HTERT RPE-1 (cell line): ENCODE data around the gene JARID2.

Experiments used
- in situ Hi-C: fragments of 300-500 bp; cut with MboI; formaldehyde crosslinking; loops from 4 replicates; pipeline ENCODE4 v1.14.3; 2020; ENCODE audit warnings: low sequenced_read_pairs

JARID2 gene

GRCh38 chr6:15350386-15351083 lies 104.7 kb downstream of the JARID2 start:
- in situ Hi-C loops: no loop called here

GRCh38 chr6:15351631-15352030 lies 105.8 kb downstream of the JARID2 start:
- in situ Hi-C loops: no loop called here

GRCh38 chr6:15352220-15352619 lies 106.4 kb downstream of the JARID2 start:
- in situ Hi-C loops: no loop called here

DNA sequence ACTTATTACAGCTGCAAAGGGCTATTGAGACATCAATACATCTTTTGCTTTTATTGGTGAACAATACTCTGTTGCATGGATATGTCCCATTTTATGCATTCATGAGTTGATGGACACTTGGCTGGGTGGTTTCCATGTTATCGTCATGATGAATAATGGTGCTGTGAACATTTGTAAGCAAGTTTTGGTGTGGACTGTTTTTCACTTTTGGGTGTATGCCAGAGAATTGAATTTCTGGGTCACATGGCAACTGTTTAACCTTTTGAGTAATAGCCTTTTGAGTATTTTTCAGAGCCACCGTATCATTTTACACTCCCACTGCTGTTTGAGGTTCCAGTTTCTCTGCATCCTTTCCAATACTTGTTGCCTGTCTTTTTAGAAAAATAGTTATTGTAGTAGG lies 107.0 kb downstream of the JARID2 start:
- in situ Hi-C loops: no loop called here

GRCh38 chr6:15355683-15356099 lies 109.8 kb downstream of the JARID2 start:
- in situ Hi-C loops: no loop called here

DNA sequence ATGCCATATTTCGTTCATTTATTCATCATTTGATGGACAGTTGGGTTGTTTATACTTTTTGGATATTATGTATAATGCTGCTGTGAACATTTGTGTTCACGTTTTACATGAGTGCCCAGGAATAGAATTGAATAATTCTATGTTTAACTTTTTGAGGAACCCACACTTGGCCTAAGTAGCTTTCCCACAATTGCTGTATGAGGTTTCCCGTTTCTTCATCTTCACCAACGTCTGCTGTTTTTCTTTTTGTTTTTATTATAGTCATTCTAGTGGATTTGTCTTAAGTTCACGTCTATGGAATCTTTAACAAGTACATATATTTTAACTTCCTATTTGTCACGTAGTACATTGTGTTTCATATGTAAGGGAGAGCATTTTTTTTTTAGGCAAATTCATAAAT lies 110.3 kb downstream of the JARID2 start:
- in situ Hi-C loops: no loop called here

DNA sequence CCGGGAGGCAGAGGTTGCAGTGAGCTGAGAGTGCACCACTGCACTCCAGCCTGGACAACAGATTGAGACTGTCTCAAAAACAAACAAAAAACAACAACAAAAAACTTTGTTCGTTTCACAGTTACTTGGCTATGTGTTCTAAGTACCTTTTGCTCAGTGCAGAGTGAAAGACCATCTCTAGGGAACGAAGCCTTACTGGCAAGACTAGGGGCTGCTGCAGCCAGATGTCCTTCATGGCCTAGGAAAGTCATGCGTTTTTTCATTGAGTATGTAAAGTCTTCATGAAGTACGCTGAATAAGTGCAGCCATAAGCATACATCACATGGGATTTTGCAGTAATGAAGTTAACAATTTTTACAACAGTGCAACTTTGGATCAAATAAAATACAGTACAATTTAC lies 111.1 kb downstream of the JARID2 start:
- in situ Hi-C loops: no loop called here

GRCh38 chr6:15357782-15358181 lies 111.9 kb downstream of the JARID2 start:
- in situ Hi-C loops: no loop called here

- in situ Hi-C loops: no loop called here
These were observed 112.9 kb downstream of the JARID2 start for GRCh38 chr6:15358579-15359327.

DNA sequence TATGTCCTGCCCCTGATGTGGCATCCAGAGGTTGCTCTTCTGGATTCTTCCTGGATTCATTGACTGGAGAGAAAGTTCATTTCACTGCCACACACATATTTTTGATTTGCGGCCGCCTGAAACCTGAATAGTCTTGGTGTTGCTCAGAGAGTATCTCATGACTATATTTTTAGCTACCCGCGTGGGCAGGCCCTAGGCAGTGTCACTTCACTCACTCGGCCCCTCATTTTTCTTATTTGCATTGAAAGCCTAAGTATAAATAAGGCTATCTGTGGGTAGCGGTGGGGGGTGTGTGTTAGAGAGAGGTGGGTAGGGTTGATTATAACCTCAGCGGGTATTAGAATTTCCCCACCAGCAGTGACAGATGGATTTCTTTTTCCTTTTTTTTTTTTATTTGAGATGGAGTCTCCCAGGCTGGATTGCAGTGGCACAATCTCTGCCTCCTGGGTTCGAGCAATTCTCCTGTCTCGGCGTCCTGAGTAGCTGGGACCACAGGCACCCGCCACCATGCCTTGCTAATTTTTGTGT lies 113.5 kb downstream of the JARID2 start:
- in situ Hi-C loops: no loop called here

DNA sequence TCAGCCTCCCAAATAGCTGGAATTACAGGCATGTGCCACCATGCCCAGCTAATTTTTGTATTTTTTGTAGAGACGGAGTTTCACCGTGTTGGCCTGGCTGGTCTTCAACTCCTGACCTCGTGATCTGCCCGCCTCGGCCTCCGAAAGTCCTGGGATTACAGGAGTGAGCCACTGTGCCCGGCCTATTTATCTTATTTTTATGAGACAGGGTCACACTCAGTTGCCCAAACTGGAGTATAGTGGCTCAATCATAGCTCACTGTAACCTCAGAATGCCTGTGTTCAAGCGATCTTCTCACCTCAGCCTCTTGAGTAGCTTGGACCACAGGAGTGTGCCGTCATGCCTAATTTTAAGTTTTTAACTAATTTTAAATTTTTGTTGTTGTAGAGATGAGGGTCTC lies 114.4 kb downstream of the JARID2 start:
- in situ Hi-C loops: no loop called here

GRCh38 chr6:15361197-15361596 lies 115.3 kb downstream of the JARID2 start:
- in situ Hi-C loops: no loop called here

DNA sequence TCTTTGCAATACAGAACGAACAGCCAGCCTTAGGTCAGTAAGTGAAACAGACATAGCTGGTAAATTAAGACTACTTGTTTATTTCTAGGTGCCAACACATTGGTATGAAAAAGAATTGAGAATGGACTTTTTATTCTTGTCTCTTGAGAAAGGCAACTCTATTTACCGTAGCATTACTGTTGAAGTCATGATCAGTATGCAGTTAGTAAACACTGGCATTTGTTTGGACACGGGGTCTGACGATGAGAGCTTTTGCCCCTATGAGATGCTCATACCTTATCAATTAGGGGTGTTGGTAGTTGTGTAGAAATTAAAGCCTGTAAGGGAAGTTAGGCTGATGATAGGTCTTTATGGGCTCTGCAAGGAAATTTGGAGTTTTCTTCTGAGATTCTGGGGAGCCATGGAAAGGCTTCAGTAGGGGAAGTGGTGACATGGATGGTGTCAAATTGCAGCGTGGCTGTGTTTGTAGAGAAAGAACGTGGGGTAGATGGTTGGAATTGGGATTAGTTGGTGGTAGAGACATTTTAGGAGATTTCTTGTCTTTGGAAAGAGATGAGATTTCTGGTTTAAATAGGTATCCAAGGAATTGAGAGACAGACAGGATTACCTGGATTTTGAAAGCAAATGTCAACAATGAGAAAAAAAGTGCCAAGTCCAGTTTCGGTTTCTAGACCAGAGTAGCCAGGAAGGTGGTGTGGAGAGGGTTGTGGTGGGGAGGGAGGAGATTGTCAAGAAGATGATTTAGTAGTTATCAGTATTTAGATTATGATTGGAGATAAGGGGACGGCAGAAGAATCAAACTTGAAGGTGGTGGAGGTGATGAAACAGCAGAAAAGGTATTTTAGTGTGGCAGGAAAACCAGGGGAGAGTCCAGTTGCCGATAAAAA lies 116.6 kb downstream of the JARID2 start:
- in situ Hi-C loops: no loop called here

DNA sequence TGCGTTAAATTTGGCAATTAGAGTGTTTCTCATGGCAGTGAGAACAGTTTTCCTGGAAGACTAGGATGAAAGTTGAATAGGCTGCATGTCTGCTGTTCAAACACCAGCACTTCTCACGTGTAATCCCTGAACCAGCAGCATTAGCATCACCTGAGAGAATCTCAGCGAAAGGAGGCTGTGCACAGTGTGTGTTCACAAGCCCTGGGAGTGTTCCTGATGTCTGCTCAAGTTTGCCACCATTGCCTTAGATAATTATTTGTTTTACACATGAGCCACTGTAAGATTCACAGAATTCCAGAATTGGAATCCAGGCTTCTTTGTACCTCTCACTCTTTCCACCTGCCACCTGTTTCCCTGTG lies 117.3 kb downstream of the JARID2 start:
- in situ Hi-C loops: no loop called here

- in situ Hi-C loops: no loop called here
These were observed 117.9 kb downstream of the JARID2 start for GRCh38 chr6:15363523-15364400.

GRCh38 chr6:15364401-15365037 lies 118.7 kb downstream of the JARID2 start:
- in situ Hi-C loops: no loop called here

DNA sequence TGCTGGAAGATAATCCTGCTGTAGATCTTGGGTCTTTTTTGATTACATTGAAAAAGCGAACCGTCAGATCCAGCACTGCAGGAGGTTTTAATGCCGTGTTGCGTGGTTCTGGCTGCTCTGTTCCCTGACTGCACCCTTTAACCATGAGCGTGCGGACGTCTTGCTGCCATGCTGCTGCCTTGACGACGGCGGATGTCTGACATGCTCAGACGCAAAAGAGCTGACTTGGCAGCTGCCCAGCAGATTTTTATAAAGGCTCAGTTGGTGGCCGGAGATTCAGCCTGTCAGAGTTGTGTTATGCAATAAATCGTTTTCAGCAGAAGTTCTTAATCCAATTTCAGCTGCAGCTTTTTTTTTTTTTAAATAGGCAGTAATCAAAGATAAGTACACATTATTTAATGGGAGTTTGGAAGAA lies 119.4 kb downstream of the JARID2 start:
- in situ Hi-C loops: no loop called here

DNA sequence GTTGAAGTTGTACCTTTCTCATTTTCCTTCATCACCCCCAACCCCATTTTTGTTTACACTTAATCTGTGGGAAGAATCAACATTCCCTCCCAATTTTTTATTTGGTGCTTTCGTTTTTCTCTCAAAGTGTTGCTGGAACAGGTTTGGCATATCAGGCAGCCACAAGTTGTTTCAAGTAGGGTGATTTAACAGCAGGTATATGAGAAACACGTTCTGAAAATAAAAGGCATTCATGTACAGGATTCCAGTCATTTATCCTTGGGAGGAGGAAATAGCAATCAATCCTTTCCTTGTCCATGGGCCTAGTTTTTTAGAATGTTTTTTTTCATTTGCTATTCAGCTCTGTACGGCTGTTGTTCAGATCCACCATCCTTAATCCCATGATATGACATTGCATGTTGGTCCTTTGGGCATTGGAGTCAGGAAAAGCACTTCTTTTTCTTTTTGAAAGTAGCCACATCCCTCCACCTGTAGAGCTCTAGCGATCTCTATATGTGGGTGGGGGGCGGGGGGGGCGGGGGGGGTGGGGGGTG lies 120.2 kb downstream of the JARID2 start:
- in situ Hi-C loops: no loop called here

DNA sequence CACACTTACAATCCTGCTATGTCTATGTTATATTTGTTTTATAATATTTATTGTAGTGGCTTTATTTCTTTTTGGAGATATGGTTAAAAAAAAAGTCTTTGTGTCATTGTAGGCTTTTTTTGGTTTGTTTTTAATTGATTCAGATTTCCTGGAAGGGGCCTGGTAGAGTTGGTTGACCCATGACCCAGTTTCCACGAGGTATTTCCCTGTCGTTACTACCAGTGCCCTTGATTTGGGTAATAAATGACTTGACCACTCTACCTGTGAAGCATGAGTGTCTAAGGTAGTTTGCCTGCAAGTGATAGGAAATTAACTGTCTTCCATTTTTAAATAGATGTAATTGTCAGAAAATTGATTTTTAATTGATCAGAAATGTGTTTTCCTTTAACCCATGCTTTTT lies 121.0 kb downstream of the JARID2 start:
- in situ Hi-C loops: no loop called here

- in situ Hi-C loops: no loop called here
These were observed 122.3 kb downstream of the JARID2 start for GRCh38 chr6:15368186-15368585.
